Suppressor macrophage treated with lipopolysaccharide for 1 hour (primary cell): ENCODE measurements around the gene ZSWIM3.
"Not testable (repeated sequence)": the region's sequence is repeated elsewhere in the genome, so short reads cannot be mapped to it uniquely, and the experiment has no call there.

ENCODE experiments used
- DNase-seq, 3 donors: peaks; one replicate each; pipeline ENCODE4 v3.0.0-alpha.2; 2020 to 2022

The ZSWIM3 gene

DNA sequence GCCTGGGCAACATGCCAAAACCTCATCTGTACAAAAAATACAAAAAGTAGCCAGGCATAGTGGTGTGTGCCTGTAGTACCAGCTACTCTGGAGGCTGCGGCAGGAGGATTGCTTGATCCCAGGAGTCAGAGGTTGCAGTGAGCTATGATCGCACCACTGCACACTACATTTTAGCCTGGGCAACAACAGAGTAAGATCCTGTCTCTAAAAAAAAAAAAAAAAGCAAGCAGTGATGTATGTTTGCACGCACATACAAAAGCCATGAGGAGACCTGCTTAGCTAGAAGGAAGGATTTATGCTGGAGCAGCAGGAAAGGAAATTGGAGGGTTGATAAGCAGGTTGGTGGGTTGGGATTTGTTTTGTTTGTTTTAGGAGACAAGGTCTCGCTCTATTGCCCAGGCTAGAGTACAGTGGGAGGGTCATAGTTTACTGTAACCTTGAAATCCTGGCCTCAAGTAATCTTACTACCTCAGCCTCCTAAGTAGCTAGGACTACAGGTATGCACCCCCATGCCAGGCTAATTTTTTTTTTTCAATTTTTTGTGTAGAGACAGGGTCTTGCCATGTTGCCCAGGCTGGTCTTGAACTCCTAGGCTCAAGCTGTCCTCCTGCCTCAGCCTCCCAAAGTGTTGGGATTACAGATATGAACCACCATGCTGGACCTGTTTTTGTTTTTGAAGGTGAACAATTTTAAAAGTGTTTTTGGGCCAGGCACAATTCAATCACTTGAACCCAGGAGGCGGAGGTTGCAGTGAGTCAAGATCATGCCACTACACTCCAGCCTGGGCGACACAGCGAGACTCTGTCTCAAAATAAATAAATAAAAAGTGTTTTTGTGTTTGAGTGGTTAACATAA, 4.0 kb downstream of the ZSWIM3 start:
- no peak for DNase-seq

DNA sequence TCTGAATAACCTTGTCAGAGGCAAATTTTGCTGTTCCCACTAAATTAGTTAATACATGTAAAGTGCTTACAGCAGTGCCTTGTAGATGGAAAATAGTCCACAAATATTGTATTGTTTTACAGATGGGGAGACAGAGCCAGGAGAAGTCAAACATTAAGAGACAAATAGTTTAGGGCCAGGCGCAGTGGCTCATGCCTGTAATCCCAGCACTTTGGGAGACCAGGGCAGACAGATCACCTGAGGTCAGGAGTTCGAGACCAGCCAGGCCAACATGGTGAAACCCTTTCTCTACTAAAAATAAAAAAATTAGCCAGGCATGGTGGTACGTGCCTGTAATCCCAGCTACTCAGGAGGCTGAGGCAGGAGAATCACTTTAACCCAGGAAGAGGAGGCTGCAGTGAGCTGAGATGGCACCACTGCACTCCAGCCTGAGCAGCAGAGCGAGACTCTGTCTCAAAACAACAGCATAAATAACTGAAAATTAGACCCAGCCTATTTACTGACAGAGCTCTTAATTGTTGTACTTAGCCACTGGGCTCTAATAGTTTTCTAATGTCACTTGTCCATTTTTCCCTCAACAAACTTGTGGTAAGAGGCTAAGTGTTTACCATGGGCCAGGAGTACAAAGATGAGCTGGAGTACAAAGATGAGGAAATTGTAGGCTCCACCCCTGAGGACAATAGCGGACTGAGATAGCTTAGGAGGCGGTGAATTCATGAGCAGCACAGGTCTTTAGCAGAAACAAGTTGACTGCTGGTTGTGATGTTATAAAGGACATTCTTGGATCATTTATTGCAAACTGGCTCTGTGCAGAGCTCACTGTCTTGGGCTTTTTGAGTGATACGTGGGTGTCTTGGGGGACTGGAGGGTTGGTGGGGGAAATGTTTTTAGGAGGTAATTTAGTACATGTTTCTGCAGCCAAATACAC, 6.4 kb downstream of the ZSWIM3 start:
- no peak for DNase-seq

DNA sequence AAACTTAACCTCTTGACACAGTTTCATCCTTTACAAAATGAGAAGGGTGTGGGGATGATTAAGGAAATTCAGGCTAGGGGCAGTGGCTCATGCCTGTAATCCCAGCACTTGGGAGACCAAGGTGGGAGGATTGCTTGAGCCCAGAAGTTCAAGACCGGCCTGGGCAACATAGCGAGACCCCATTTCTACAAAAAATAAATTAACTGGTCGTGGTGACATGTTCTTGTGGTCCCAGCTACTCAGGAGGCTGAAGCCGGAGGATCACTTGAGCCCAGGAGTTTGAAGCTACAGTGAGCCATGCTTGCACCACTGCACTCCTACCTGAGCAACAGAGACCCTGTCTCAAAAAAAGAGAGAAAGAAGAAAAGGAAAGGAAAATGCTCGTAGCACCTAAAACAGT, 9.0 kb downstream of the ZSWIM3 start:
- DNase-seq: no peak

DNA sequence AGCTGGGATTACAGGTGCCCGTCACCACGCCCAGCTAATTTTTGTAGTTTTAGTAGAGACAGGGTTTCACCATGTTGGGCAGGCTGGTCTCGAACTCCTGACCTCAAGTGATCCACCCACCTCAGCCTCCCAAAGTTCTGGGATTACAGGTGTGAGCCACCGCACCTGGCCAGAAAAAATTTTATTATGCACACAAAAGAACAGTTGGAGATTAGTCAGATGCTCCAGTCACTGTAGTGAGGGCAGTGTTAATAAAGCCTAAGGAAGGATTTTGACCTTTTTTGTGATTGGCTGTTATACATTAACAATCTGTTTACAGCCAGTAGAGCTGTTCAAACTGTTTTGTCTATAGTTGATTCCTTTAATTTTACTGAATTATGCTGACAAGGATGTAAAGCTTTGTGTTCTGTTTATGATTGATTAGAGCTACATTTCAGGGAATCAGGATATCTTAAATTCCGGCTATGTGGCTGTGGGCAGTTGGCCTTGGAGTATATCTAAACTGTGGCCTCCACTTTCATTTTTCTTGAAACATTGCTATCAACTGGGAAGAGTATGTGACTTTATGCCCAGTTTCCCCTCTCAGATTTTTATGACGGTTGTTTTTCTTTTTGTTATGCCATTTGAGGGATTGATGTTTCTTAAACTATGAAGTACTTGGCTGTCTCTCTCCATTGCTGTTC, 9.9 kb downstream of the ZSWIM3 start:
- no peak for DNase-seq

DNA sequence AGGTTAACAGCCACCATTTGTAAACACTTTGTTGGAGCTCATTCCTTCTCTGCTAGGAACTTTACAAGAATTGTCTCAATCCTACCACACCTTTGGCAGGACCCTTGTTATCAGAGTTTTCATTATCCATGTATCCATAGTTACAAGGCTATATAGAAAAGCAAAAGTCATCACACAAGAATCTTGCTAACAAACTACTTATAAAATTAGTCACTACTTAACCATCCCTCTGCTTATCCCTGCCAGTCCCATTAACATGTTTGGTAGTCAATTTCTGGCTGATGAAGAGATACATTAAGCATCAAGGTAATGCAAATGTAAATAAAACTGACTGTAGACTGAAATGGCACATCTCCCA, 10.4 kb downstream of the ZSWIM3 start:
- DNase-seq: no peak

DNA sequence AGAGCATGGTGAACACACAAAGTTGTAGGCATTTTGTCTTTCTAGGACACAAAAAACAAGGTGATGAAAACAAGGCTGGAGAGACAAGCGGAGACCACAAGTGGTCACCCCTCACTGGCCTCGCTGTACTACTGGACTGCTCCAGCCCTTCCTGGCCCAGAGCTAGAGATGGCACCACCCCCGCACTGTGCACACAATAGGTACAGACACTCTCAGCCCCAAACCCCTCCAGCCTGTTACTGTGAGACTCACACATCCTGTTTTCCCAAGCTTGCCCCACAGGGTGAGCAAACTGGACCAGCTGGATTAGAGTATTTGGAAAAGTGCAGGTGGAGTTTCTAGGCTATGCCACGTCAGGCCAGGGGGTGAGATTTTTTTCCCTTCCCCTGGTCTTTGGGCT, 15.2 kb downstream of the ZSWIM3 start:
- no peak for DNase-seq

DNA sequence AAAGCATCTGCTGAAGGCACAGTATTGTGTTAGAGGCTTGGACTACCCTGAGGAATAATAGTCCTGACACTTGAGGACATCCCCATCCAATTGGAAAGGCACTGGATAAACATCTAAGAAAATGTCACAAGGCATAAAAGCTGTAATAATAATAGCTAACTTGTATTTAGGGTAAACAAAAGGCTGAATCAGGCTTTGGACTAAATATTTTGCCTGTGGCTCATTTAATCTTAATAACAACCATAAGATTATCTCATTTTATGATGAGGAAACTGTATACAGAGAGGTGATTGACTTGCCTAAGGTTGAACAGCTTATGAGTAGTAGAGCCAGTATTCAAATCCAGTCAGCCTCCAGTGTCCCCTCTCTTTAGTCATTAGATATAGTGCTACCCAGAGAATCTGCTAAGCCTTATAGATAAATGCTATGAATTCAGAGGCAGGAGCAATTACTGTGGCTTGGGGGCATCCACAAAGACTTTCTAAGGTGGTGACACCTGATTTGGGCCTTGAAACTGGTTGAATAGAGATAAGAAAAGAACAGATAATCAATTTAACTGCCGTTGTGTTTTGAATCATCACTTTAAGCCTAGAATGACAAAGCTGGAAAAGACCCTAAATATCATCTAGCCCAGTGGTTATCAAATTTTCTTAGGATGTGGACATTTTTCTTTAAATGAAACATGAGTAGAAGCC, 16.1 kb downstream of the ZSWIM3 start:
- no peak for DNase-seq

DNA sequence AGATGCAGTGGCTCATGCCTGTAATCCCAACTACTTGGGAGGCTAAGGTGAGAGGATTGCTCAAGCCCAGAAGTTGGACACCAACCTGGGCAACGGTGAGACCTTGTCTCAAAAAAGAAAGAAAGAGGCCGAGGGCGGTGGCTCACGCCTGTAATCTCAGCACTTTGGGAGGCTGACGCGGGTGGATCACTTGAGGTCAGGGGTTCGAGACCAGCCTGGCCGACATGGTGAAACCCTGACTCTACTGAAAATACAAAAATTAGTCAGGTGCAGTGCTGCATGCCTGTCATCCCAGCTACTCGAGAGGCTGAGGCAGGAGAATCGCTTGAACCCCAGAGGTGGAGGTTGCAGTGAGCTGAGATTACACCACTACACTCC, 16.7 kb downstream of the ZSWIM3 start:
- not testable (repeated sequence) for DNase-seq

DNA sequence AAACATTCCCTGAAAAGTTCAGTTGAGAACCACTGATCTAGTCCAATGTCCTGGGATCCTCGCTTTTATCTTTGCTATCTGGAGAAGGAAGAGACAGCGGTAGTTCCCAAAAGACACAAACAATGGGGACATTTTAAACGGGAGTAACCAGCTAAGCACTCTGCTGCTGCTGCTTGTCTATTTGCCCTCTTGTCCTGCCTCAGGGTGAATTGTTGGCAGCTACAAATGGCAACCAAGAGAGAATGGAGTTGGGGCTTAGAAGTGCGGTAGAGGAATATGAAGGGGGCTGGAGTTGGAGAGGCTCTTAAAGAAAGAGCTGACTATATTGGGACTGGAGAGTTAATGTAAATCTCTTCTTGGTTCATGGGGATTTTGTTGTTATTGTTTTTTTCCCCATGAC, 17.2 kb downstream of the ZSWIM3 start:
- DNase-seq: no peak

DNA sequence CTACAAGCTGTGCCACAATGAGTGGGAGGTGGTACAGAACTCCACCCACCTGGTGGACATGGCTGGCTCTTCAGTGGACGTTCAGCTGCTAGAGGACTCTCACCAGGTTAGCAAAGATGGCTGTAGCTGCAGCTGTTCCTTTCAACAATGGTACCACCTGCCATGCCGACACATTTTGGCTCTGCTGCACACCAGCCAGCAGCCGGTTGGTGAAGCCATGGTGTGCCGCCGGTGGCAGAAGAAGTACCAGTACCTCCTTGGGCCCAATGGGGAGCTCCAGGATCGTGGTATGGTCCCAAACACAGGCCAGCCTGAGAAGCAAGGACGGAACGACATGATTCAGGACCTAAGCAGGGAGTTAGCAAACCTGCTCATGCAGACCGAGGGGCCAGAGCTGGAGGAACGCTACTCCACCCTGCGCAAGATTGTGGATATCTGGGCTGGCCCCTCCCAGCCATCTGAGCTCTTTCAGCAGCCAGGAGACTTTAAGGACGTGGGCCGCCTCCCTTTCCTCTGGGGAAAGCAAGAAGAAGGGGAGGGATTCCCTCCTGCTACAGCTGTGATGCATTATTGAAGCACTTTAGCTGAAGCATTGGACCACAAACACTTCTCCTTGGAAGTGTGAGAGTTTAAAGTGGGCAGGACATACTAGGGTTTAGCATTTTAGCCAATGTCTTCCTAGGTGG, 20.8 kb downstream of the ZSWIM3 start:
- DNase-seq: no peak

DNA sequence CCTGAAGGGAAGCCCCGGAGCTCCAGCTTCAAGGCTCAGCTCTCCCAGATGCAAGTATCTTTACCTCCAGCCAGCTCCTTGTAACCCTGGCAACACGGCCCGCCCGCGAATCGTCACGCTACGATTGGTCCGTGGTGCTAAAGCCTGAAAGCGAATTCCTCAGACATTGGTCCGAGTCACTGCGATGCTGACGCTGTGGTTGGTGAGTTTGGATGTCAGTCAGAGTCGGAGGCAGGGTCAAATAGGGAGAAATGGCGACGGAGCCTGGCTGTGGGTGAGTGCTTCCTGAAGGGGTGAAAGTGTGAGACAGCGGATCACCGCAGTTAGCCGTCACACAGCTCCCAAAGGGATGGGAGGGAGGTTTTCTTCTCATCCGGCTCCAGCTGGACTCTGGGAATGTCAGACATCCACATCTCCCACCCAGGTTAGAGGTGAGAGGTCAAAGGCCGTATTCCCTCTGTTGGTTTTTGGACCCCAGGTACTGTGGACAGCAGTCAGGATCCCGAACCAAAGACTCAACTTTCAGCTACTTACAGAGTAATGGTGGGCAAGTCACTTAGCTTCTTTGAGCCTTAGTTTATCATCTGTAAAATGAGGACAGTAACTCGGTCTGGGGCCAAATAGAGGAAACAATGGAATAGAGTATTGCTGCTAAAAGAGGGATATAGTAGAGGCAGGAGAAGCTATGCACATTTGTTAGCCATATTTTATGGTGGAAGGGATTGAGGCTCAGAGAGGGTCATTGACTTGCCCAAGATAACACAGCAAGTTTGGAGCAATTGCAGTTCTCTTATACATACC, 23.8 kb downstream of the ZSWIM3 start, which contains the start of gene ZSWIM1:
TSS of gene ZSWIM1 (plus strand) at position 240 of the 801 bp plus-strand sequence. CDS start 1,366 bp downstream, outside the sequence.
- DNase-seq: peak; percentile 99 to 100 (median 99)

DNA sequence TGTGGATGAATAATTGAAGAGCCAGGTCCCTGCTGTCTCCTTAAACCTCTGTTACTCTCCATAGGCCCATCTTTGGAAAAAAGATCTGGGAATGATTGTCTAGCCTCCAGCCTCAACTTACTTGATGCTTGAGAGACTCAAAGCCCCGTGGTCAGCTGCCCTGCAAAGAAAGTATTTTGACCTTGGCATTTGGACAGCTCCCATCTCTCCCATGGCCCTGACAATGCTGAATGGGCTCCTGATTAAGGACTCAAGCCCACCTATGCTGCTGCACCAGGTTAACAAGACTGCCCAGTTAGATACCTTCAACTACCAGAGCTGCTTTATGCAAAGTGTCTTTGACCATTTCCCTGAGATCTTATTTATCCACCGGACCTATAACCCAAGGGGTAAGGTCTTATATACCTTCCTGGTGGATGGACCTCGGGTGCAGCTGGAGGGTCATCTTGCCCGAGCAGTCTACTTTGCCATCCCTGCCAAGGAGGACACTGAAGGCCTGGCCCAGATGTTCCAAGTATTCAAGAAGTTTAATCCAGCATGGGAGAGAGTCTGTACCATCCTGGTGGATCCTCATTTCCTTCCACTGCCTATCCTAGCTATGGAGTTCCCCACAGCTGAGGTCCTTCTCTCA, 25.2 kb downstream of the ZSWIM3 start:
- DNase-seq: no peak

DNA sequence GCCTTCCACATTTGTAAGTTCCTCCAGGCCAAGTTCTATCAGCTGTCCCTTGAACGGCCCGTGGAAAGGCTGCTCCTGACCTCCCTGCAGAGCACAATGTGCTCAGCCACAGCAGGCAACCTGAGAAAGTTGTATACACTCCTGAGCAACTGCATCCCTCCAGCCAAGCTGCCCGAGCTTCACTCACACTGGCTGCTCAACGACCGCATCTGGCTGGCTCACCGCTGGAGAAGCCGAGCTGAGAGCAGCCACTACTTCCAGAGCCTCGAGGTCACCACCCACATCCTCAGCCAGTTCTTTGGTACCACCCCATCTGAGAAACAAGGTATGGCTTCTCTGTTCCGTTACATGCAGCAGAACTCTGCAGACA, 25.7 kb downstream of the ZSWIM3 start:
- no peak for DNase-seq

DNA sequence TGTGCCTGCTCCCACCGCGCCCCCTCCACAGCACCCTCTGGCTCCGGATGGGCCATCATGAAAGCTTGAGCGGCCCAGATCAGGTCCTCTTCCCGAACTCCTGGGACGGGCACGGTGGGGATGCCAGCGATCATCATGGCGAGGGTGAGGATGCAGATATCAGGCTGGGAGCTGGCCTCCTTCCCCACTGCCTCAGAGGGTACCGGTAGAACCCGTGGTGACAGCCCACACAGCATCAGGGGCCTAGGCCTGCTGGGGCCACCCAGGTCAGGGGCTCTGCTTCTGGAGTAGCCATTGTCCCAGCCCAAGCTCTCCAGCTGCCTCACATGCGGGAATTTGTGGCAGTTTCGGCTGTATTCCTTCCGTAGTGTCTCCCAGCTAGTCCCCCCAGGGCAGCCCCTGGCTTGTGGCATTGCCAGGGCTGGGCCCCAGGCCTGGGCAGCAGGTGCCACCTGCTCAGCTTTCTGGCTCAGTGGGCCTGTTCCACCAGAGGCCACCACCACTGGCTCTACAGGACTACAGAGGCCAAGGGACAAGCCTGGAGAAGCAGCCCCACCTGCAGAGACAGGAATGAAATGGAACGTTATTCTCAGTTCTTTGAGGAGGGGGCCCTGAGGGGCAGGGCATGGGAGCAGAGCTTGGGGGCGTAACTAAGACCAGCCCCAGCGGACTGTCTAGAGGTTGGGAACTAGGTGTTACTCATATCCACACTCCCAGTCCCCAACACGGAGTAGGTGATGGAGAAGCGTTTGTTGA, 29.4 kb downstream of the ZSWIM3 start:
- no peak for DNase-seq

DNA sequence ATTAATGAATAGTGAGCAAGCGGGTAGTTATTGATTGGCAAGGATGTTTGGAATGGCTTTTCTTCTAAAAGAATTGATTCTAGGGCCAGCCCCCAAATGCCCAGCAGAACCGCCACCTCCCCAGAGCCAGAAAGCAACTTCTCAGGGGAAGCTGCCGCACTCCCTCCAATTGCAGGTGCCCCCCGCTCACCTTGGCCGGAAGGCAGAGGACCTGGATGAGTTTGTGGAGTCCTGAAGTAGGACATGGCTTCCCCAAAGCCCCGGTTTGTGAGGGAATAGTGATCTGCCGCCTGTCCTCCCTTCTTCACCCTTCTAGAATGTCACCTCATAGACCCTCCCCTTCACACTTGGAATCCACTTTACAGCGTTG, 29.9 kb downstream of the ZSWIM3 start, which contains the start of gene SPATA25:
TSS of gene SPATA25 (minus strand) at position 277 of the 370 bp plus-strand sequence. CDS start at position 245, 32 bp downstream.
- DNase-seq: no peak

DNA sequence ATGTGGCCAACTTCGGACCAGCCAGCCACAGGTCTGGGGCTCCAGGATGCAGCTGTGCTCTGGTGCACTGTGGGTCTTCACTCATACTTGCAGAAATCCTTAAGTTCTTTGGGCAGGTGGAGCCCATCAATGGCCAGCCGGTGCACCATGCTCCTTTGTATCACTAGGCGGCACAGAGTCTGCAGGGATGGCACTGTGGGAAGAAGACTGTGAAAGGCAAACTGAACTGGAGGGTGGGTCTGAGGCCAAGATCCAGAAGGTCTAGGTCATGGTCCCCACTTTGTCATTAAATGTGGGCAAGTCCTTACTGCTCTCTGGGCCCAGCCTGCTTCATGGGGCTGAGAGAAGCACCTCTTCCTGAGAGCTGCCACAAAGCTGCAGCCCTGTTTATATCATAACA, 31.3 kb downstream of the ZSWIM3 start:
- DNase-seq: no peak

DNA sequence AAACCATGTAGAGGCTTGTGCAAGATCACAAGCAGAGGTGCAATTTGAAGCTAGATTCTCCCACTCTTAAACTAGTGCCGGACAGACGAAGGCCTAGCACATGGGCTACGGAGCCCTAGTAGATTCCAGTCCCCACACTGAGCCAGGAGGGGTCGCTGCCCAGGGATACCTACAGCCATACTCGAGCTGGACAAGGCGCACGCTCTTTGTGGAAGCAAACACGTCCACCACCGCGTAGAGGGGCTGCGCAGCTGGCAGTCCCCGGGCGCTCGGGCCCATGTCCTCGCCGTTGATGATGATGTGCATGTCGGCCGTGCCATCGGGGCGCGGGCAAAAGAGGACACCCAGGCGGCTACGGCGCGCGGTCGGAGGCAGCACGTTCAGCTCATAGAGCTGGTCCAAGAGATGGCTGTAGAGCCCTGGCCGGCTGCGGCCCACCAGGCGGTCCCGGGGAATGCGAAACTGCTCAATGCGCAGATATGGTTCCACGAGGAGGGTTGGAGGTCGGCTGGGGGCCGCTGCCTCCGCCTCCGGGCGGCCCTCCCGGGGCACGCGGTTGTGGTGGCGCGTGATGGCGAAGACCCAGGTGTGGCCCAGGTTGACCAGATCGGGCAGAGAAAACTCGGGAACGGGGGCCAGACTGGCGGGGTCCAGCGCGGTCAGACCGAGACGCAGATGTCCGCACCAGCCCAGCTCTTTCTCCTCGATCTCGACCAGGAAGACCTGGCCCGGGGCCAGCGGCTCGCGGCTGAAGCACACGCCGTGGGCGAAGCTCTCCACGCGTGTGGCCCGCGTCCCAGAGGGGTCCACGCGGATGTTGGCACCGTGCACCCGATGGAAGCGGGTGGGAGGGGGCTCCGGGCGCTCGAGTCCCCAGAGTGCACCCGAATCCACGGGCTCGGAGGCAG, 32.9 kb downstream of the ZSWIM3 start:
- DNase-seq: peak; percentile 80 to 87 (median 83)
